HCT116 (cell line): ENCODE results near the gene CELA2B.

Experiments
- EZH2 ChIP-seq: fragments of 200-600 bp; sonication (generic); IDR thresholded peaks from 2 replicates; pipeline ENCODE4 v1.6.1; 2017; ENCODE audit warnings: antibody characterized with exemption, mixed run types
- POLR2A ChIP-seq: IDR thresholded peaks from 2 replicates; pipeline ENCODE4 v1.7.0; 2011; ENCODE audit warnings: borderline replicate concordance; ENCODE audit not compliant: insufficient read depth, insufficient read length; ENCODE audit errors: extremely low read depth
- RAD21 ChIP-seq: IDR thresholded peaks from 2 replicates; pipeline ENCODE4 v1.6.1; 2012; ENCODE audit warnings: low read depth, mild to moderate bottlenecking
- SP1 ChIP-seq: IDR thresholded peaks from 2 replicates; pipeline ENCODE4 v1.6.1; 2012; ENCODE audit warnings: low read depth
- SRF ChIP-seq: IDR thresholded peaks from 2 replicates; pipeline ENCODE4 v1.6.1; 2012; ENCODE audit warnings: low read depth
- TCF7L2 ChIP-seq: IDR thresholded peaks from 2 replicates; pipeline ENCODE4 v1.7.0; 2011; ENCODE audit warnings: borderline replicate concordance, inconsistent platforms; ENCODE audit not compliant: insufficient read depth, insufficient read length; ENCODE audit errors: extremely low read depth
- ZNF274 ChIP-seq: fragments of 200-500 bp; sonication (Bioruptor generic); IDR thresholded peaks from 2 replicates; pipeline ENCODE4 v1.6.1; 2014; ENCODE audit warnings: mild to moderate bottlenecking, low read depth, low read length, inconsistent platforms
- TF ChIP-seq, protein P1 (sequence below): IDR thresholded peaks from 2 replicates; pipeline ENCODE4 v1.6.1; 2012; ENCODE audit warnings: low read depth
- TF ChIP-seq, protein P2 (sequence below), 3 experiments: fragments of 200-600 bp in 1 of 3; sonication (generic) in 1 of 3; IDR thresholded peaks in 2 of 3; conservative IDR thresholded peaks in 1 of 3; 2 replicates each; pipeline ENCODE4 v1.5.1; 2012 to 2017; ENCODE audit warnings: low read depth in 2 of 3, low read length in 2 of 3, antibody characterized with exemption in 1 of 3, borderline replicate concordance in 1 of 3, control low read depth in 1 of 3, mild to moderate bottlenecking in 1 of 3, mixed read lengths in 1 of 3, mixed run types in 1 of 3, moderate library complexity in 1 of 3; ENCODE audit not compliant: insufficient read depth in 1 of 3

DNA sequence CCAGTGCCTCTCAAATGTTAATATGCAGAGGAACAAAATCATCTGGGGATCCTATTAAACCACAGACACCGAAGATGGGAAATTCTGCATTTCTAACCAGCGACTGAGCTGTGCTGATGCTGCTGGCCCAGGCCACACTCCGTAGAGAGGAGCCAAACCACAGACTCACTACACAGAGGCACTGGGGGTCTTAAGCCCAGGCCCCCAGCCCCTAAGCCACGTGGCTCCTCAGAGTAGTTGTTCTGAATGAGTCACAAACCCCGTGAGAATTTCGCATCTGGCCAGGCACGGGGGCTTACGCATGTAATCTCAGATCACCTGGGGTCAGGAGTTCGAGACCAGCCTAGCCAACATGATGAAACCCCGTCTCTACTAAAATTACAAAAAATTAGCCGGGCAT is 22.2 kb upstream of the CELA2B start:
- TF ChIP-seq, protein P1, sequence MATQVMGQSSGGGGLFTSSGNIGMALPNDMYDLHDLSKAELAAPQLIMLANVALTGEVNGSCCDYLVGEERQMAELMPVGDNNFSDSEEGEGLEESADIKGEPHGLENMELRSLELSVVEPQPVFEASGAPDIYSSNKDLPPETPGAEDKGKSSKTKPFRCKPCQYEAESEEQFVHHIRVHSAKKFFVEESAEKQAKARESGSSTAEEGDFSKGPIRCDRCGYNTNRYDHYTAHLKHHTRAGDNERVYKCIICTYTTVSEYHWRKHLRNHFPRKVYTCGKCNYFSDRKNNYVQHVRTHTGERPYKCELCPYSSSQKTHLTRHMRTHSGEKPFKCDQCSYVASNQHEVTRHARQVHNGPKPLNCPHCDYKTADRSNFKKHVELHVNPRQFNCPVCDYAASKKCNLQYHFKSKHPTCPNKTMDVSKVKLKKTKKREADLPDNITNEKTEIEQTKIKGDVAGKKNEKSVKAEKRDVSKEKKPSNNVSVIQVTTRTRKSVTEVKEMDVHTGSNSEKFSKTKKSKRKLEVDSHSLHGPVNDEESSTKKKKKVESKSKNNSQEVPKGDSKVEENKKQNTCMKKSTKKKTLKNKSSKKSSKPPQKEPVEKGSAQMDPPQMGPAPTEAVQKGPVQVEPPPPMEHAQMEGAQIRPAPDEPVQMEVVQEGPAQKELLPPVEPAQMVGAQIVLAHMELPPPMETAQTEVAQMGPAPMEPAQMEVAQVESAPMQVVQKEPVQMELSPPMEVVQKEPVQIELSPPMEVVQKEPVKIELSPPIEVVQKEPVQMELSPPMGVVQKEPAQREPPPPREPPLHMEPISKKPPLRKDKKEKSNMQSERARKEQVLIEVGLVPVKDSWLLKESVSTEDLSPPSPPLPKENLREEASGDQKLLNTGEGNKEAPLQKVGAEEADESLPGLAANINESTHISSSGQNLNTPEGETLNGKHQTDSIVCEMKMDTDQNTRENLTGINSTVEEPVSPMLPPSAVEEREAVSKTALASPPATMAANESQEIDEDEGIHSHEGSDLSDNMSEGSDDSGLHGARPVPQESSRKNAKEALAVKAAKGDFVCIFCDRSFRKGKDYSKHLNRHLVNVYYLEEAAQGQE, result no peak
- TF ChIP-seq SP1 (no peak), SRF (no peak), EZH2 (no peak), POLR2A (no peak), ZNF274 (no peak), RAD21 (no peak), TCF7L2 (no peak)
- TF ChIP-seq, protein P2, sequence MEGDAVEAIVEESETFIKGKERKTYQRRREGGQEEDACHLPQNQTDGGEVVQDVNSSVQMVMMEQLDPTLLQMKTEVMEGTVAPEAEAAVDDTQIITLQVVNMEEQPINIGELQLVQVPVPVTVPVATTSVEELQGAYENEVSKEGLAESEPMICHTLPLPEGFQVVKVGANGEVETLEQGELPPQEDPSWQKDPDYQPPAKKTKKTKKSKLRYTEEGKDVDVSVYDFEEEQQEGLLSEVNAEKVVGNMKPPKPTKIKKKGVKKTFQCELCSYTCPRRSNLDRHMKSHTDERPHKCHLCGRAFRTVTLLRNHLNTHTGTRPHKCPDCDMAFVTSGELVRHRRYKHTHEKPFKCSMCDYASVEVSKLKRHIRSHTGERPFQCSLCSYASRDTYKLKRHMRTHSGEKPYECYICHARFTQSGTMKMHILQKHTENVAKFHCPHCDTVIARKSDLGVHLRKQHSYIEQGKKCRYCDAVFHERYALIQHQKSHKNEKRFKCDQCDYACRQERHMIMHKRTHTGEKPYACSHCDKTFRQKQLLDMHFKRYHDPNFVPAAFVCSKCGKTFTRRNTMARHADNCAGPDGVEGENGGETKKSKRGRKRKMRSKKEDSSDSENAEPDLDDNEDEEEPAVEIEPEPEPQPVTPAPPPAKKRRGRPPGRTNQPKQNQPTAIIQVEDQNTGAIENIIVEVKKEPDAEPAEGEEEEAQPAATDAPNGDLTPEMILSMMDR (IDR thresholded peaks at IDR 0.05 in 2 of 3, conservative IDR thresholded peaks at IDR 0.05 in 1 of 3; ENCODE audit: borderline replicate concordance in 1 of 3, insufficient read depth in 1 of 3, low read depth in 2 of 3, low read length in 2 of 3), result no peak
